Cardiac fibroblast (primary cell): ENCODE data around the gene UBE2E2.
A peak's percentile ranks its signal among the peaks of the same experiment; 100 is the strongest.

Experiments used
- DNase-seq, 2 donors: peaks; one replicate each; pipeline versions ENCODE4 v3.0.0 to v3.0.0-alpha.2; 2010; ENCODE audit warnings: low read depth in 2 of 2
- H3K4me3 ChIP-seq, 2 donors: replicated peaks in 1 of 2; 1 replicate in 1 of 2; 2 replicates in 1 of 2; pipeline ENCODE4 v1.5.1; 2011; ENCODE audit warnings: low read depth in 2 of 2, low read length in 2 of 2, mild to moderate bottlenecking in 2 of 2, moderate library complexity in 1 of 2
- TF ChIP-seq, protein P1 (sequence below): IDR thresholded peaks from one replicate; pipeline ENCODE4 v1.5.1; 2011; ENCODE audit warnings: low read depth, mild to moderate bottlenecking, low read length, inconsistent platforms

The UBE2E2 gene

DNA sequence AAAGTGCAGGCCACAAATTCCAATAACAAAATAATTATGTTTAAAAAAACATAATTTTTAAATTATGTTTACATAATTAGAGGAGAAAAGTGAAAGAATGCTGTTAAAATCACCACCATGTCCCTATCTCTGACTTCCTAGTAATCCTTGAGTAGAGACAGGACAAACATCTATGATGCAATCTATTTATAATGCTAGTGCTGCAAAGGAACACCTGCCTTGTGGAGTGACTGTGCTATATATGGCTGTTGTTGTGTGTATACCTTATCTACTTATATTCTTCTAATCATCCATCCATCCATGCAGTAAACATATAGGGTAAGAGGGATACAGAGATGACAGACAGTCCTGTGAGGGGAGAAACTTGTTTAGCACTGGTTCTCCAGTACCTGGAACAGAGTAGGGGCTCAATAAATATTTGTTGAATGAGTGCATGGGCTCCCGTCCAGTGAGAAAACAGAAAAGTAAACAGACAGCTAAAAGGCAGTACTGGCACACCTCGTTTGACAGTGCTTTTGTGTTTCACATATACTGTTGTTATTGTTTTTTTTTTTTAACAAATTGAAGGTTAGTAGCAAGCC lies 373.3 kb downstream of the UBE2E2 start:
- TF ChIP-seq, protein P1, sequence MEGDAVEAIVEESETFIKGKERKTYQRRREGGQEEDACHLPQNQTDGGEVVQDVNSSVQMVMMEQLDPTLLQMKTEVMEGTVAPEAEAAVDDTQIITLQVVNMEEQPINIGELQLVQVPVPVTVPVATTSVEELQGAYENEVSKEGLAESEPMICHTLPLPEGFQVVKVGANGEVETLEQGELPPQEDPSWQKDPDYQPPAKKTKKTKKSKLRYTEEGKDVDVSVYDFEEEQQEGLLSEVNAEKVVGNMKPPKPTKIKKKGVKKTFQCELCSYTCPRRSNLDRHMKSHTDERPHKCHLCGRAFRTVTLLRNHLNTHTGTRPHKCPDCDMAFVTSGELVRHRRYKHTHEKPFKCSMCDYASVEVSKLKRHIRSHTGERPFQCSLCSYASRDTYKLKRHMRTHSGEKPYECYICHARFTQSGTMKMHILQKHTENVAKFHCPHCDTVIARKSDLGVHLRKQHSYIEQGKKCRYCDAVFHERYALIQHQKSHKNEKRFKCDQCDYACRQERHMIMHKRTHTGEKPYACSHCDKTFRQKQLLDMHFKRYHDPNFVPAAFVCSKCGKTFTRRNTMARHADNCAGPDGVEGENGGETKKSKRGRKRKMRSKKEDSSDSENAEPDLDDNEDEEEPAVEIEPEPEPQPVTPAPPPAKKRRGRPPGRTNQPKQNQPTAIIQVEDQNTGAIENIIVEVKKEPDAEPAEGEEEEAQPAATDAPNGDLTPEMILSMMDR = no peak
- H3K4me3 ChIP-seq = no peak overlapping the region
- peak in 1 of 2 donors; percentile 15 for DNase-seq

DNA sequence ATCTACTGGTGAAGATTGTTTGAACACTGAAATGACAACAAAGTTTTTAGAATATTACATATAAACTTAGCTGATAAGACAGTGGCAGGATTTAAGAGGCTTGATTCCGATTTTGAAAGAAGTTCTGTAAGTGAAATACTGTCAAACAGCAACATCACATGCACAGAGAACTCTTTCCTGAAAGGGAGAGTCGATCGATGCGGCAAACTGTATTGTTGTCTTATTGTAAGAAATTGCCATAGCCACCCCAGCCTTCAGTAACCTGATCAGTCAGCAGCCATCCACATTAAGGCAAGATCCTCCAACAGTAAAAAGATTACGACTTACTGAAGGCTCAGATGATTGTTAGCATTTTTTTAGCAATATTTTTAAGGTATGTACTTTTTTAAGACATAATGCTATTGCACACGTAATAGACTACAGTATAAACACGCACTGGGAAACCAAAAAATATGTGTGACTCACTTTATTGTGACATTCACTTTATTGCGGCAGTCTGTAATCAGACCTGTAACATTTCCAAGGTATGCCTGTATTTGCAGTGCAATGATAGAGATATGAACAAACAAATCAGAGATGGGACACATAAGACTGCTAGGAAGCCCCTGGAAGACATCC lies 377.1 kb downstream of the UBE2E2 start:
- peak; percentile 72 to 89 for DNase-seq
- TF ChIP-seq, protein P1 = no peak
- no peak overlapping the region for H3K4me3 ChIP-seq

DNA sequence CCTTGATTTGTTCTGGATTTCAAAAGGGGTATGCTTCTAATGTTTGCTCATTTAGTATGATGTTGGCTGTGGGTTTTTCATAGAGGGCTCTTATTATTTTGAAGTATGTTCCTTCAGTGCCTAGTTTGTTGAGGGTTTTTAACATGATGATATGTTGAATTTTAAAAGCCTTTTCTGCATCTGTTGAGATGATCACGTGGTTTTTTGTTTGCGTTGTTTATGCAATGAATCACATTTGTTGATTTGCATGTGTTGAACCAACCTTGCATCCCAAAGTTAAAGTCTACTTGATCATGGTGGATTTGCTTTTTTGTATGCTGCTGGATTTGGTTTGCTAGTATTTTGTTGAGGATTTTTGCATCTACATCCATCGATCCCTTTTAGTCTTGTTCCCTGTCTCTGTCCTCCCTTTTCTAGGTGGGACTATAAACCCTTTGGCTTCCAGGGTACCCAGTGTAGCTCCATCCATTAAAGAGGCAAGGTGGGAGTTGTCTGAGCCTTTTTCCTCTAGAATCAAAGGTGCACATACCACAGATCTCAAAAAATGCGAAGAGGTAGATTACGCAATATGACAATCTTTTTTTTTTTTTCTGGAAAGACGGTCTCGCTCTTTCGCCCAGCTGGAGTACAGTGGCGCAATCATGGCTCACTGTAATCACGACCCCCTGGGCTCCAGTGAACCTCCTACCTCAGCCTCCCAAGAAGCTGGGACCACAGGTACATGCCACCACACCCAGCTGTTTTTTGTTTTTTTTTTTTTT lies 381.0 kb downstream of the UBE2E2 start:
- DNase-seq = no peak
- TF ChIP-seq, protein P1 = no peak
- no peak overlapping the region for H3K4me3 ChIP-seq

DNA sequence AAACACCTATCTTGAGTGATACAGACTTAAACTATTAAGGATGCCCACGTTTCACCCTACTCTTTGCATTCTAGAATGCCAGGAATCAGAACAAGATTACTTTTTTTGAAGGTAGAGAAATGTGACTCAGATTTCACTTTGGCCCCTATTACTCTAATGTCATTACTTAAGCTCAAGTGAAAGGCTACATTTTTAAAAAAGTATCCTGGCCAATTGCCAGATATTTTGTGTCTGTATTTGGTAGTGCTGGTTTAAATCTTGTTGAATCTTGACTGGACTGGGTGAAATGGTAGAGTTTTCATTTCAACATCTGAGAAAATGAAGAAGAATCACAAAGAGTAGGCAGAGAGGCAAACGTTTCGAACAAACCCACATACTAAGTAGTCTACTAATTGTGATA lies 384.4 kb downstream of the UBE2E2 start:
- H3K4me3 ChIP-seq = no peak overlapping the region
- no peak for DNase-seq
- TF ChIP-seq, protein P1 = no peak

DNA sequence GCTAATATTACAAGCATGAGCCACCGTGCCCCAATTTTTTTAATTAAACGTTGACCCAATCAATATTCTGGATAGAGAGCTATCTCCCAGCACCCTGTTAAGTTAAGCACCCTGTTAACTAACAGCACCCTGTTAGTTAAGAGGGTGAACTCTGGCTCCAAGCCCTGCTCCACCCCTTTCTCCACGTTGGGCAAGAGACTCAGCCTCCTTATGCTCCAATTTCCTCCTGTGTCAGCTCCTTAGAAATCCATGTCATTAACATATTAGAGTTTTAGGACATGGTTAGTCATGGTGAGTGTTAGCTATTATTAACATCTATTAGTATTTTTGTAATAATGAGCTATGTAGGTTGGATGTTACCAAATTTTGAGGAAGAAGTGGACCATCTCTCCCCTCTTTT lies 385.4 kb downstream of the UBE2E2 start:
- DNase-seq = no peak
- H3K4me3 ChIP-seq = no peak overlapping the region
- TF ChIP-seq, protein P1 = no peak

DNA sequence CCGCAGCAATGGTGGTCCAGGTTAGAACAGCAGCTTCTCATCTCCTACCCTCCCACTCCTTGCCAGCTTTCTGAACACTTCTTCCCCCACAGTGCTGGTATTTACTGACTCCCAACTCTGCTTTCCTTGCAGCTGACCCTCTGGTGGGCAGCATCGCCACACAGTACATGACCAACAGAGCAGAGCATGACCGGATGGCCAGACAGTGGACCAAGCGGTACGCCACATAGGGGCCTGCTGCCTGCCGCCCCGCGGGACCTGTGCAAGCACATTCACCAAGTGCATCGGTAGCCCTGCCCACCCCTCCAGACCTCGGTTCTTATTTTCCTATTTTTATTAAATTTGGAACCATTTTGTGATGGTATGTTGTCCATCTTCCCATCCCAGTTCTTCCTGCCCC lies 386.5 kb downstream of the UBE2E2 start:
- DNase-seq = no peak
- TF ChIP-seq, protein P1 = no peak
- H3K4me3 ChIP-seq = no peak overlapping the region
